Thyroid gland (tissue), 4 donors: ENCODE results near the gene KCNAB2. TPM values are rescaled to one million over a fixed set of nuclear protein-coding genes. Genes with fewer than 3 reads are reported as not detected.

Source experiments
- DNase-seq, 2 donors: peaks; one replicate each; pipeline ENCODE4 v3.0.0-alpha.2; 2019
- H3K27ac ChIP-seq, 3 donors: fragments of 200-600 bp; sonication (generic); 1 replicate in 2 of 3; 2 replicates in 1 of 3; pipeline ENCODE4 v1.5.1; 2016 to 2019; ENCODE audit warnings: mild to moderate bottlenecking in 1 of 3, moderate library complexity in 1 of 3
- H3K27me3 ChIP-seq: fragments of 200-600 bp; sonication (generic); one replicate; pipeline ENCODE4 v1.5.1; 2019
- H3K36me3 ChIP-seq, 2 donors: fragments of 200-600 bp; sonication (generic); one replicate each; pipeline ENCODE4 v1.5.1; 2016 to 2019
- H3K4me1 ChIP-seq, 2 donors: fragments of 200-600 bp; sonication (generic); one replicate each; pipeline ENCODE4 v1.5.1; 2017 to 2019
- H3K4me3 ChIP-seq, 3 donors: fragments of 200-600 bp; sonication (generic); replicated peaks in 1 of 3; 1 replicate in 2 of 3; 2 replicates in 1 of 3; pipeline ENCODE4 v1.5.1; 2016; ENCODE audit warnings: mild to moderate bottlenecking in 1 of 3
- H3K9me3 ChIP-seq: fragments of 200-600 bp; sonication (generic); one replicate; pipeline ENCODE4 v1.5.1; 2017
- POLR2A ChIP-seq, 2 donors: fragments of 450-650 bp; IDR thresholded peaks; one replicate each; pipeline ENCODE4 v1.6.1; 2017; ENCODE audit warnings: antibody characterized with exemption in 2 of 2, mild to moderate bottlenecking in 2 of 2, moderate library complexity in 1 of 2
- WGBS, 2 donors: methylation state at CpG; one replicate each; pipeline ENCODE4 v1.1.5; 2017; 5-methylcytosine and 5-hydroxymethylcytosine counted together
- intact Hi-C: fragments of 100-400 bp; cut with DNase I; formaldehyde crosslinking; loops from one replicate; pipeline ENCODE4 v1.15.1; 2023
- total RNA-seq, 4 donors: library from RNA; depleted of rRNA; stranded (reverse); fragments of >200 nt; gene quantifications; one replicate each; pipeline ENCODE4 v1.2.3, GENCODE V29; 2016
- TF ChIP-seq, protein P1 (sequence below), 6 experiments: fragments of 200-600 bp in 3 of 6; fragments of 450-650 bp in 3 of 6; sonication (generic) in 3 of 6; IDR thresholded peaks; one replicate each; pipeline ENCODE4 v1.5.1; 2016 to 2019; ENCODE audit warnings: antibody characterized with exemption in 6 of 6, mild to moderate bottlenecking in 2 of 6, inconsistent platforms in 1 of 6, moderate library complexity in 1 of 6

Gene KCNAB2
- total RNA-seq, 4 donors from 2014 or later: 3.1 to 7.3 (median 6.1) TPM

GRCh38 chr1:6117624-6118023 is 71.9 kb downstream of the KCNAB2 start:
- no peak for TF ChIP-seq POLR2A (IDR thresholded peaks at IDR 0.05)
- TF ChIP-seq, protein P1, sequence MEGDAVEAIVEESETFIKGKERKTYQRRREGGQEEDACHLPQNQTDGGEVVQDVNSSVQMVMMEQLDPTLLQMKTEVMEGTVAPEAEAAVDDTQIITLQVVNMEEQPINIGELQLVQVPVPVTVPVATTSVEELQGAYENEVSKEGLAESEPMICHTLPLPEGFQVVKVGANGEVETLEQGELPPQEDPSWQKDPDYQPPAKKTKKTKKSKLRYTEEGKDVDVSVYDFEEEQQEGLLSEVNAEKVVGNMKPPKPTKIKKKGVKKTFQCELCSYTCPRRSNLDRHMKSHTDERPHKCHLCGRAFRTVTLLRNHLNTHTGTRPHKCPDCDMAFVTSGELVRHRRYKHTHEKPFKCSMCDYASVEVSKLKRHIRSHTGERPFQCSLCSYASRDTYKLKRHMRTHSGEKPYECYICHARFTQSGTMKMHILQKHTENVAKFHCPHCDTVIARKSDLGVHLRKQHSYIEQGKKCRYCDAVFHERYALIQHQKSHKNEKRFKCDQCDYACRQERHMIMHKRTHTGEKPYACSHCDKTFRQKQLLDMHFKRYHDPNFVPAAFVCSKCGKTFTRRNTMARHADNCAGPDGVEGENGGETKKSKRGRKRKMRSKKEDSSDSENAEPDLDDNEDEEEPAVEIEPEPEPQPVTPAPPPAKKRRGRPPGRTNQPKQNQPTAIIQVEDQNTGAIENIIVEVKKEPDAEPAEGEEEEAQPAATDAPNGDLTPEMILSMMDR (IDR thresholded peaks at IDR 0.05): no peak
- Histone ChIP-seq H3K27me3 (no peaks in the 10 kb centered on the region), H3K27ac (no peak overlapping the region), H3K4me1 (no peaks in the 10 kb centered on the region), H3K36me3 (no peaks in the 10 kb centered on the region), H3K4me3 (no peak overlapping the region), H3K9me3 (no peaks in the 10 kb centered on the region)
- DNase-seq: no peak
- intact Hi-C loops: no loop called here

DNA sequence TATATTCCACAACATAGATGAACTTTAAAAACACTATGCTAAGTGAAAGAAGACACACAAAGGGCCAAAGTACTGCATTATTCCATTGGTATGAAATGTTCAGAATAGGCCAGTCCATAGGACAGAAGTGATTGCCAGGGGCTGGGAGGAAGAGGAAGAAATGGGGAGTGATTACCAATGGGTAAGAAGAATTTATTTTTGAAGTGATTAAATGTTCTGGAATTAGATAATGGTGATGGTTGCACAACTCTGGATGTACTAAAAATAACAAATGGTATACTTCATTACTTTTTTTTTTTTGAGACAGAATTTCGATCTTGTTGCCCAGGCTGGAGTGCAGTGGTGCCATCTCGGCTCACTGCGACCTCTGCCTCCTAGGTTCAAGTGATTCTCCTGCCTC is 72.7 kb downstream of the KCNAB2 start:
- TF ChIP-seq, protein P1 (IDR thresholded peaks at IDR 0.05): no peak
- TF ChIP-seq POLR2A (IDR thresholded peaks at IDR 0.05): no peak
- H3K9me3 ChIP-seq: no peaks in the 10 kb centered on the region
- H3K4me3 ChIP-seq: no peak overlapping the region
- H3K36me3 ChIP-seq: no peaks in the 10 kb centered on the region
- H3K27me3 ChIP-seq: no peaks in the 10 kb centered on the region
- H3K4me1 ChIP-seq: no peaks in the 10 kb centered on the region
- 78 to 82% methylated on average over 3 of the region's 3 CpGs for WGBS, 2 donors
- no peak overlapping the region for H3K27ac ChIP-seq
- no peak for DNase-seq
- intact Hi-C loops: no loop called here

DNA sequence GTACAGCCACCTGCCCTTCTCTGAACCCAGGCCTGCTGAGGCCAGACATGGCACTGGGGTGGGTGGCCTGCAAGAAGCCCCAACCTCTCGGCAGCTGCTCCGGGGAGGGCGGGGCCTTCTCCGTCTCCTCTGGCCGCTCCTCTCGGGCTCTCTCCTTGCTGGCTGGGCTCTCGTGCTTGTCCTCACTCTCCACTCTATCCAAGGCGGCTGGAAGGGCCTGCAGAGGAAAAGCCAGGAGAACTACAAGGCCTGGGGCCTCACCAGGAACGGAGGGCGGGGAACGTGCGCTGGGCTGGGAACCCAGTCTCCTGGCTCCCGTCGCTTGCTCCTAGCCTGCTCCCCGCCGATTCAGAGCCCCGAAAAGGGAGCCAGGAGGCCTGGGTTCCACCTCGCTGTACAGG is 75.3 kb downstream of the KCNAB2 start:
- no peak overlapping the region for H3K27ac ChIP-seq
- WGBS, 2 donors: 66 to 82% methylated on average over 5 to 10 of the region's 18 CpGs
- DNase-seq: no peak

DNA sequence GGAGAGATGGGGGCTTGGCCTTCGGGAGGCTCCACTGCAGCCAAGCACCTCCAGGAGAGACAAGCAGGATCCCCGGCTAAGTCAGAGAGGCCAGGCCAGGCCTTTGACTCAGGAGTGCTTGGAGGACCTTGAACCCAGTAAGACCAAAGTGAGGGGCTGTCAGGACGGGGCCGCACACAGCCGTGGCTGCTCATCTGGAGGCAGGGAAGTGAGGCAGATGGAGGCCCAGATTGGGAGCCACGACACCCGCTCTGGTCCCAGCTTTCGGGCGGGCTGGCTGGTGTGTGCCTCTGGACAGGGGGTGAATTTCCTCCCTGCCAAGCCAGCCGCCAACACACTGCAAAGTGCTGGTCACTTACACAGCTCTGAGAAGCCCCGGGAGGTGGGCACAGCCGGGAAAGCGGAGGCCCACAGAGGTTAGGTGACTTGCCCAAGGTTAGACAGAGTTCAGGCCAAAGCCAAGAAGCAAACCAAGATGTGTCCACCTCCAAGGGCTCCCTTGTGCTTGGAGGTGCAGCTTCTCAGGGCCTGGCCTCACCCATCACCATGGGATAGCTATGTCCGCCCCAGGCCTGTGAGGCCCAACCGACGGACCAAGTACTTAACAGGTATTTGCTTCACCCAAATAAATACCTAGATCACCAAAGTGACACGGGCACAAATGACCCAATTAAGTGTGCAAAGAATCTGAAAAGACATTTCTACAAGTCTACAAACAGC is 76.1 kb downstream of the KCNAB2 start:
- DNase-seq: no peak
- Histone ChIP-seq H3K36me3 (no peaks in the 10 kb centered on the region), H3K9me3 (no peaks in the 10 kb centered on the region), H3K4me1 (no peaks in the 10 kb centered on the region), H3K4me3 (no peak overlapping the region), H3K27me3 (no peaks in the 10 kb centered on the region), H3K27ac (no peak overlapping the region)
- intact Hi-C loops: no loop called here
- 88 to 94% methylated on average over 15 to 17 of the region's 17 CpGs for WGBS, 2 donors
- TF ChIP-seq POLR2A (IDR thresholded peaks at IDR 0.05): no peak
- TF ChIP-seq, protein P1 (IDR thresholded peaks at IDR 0.05): no peak

More for the DNA sequence above, 75.3 kb downstream of the KCNAB2 start:
- Histone ChIP-seq H3K9me3 (no peaks in the 10 kb centered on the region), H3K27me3 (no peaks in the 10 kb centered on the region), H3K4me1 (no peaks in the 10 kb centered on the region), H3K4me3 (no peak overlapping the region), H3K36me3 (no peaks in the 10 kb centered on the region)
- intact Hi-C loops: no loop called here
- no peak for TF ChIP-seq POLR2A (IDR thresholded peaks at IDR 0.05)
- TF ChIP-seq, protein P1 (IDR thresholded peaks at IDR 0.05): no peak

DNA sequence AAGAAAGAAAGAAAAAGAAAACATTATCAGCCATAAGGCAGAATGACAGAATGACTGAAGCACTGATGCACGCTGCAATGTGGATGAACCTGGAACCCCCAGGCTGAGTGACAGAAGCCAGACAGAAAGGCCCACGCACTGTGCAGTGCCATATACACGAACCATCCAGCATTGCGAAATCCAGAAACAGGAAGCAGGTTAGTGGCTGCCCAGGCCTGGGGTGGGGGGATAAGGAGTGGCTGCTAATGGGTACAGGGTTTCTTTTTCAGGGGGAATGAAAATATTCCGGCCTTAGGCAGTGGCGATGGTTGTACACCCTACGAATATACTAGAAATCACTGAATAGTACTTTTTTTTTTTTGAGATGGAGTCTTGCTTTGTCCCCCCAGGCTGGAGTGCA is 77.4 kb downstream of the KCNAB2 start:
- 74 to 84% methylated on average over 7 of the region's 7 CpGs for WGBS, 2 donors
- Histone ChIP-seq H3K4me3 (no peak overlapping the region), H3K27me3 (no peaks in the 10 kb centered on the region), H3K4me1 (no peaks in the 10 kb centered on the region), H3K36me3 (no peaks in the 10 kb centered on the region), H3K9me3 (no peaks in the 10 kb centered on the region), H3K27ac (no peak overlapping the region)
- no peak for TF ChIP-seq POLR2A (IDR thresholded peaks at IDR 0.05)
- TF ChIP-seq, protein P1 (IDR thresholded peaks at IDR 0.05): no peak
- no peak for DNase-seq
- intact Hi-C loops: no loop called here
